AG04450 (cell line): Measurements from ENCODE around the gene HK2. TPM values are rescaled to one million over a fixed set of nuclear protein-coding genes. Genes with fewer than 3 reads are reported as not detected.
A peak's percentile ranks its signal among the peaks of the same experiment; 100 is the strongest.
"Not testable (repeated sequence)": the region's sequence is repeated elsewhere in the genome, so short reads cannot be mapped to it uniquely, and the experiment has no call there.

Experiments
- CTCF ChIA-PET: fragments of 300-600, 350-600 bp; formaldehyde crosslinking; extraction: SDS; loops from one replicate; lab custom pipeline; 2022; ENCODE audit warnings: antibody characterized with exemption, inconsistent platforms; lab: Charles Lee
- POLR2A ChIA-PET: fragments of 350-600 bp; formaldehyde crosslinking; extraction: SDS; loops from one replicate; lab custom pipeline; 2021; ENCODE audit warnings: antibody characterized with exemption, inconsistent platforms; lab: Yijun Ruan, JAX
- DNase-seq: peaks from one replicate; pipeline ENCODE4 v3.0.0-alpha.2; 2011; ENCODE audit warnings: low read depth, low spot score
- H3K27ac ChIP-seq: one replicate; pipeline ENCODE4 v1.5.1; 2012; ENCODE audit warnings: low read depth, low read length, control low read depth
- H3K27me3 ChIP-seq: one replicate; pipeline ENCODE4 v1.6.0; 2012; ENCODE audit warnings: low read length; ENCODE audit not compliant: control insufficient read depth, insufficient read depth
- H3K4me3 ChIP-seq: 2 replicates; pipeline ENCODE4 v1.5.1; 2011; ENCODE audit warnings: mild to moderate bottlenecking, low read depth, low read length, control low read depth
- H3K9me3 ChIP-seq: 2 replicates; pipeline ENCODE4 v1.5.1; 2012; ENCODE audit warnings: low read length; ENCODE audit not compliant: control insufficient read depth, insufficient read depth
- CTCF ChIP-seq: IDR thresholded peaks from 2 replicates; pipeline ENCODE4 v1.5.1; 2011; ENCODE audit warnings: low read depth, low read length, control low read depth, inconsistent platforms
- polyA plus RNA-seq: library from polyadenylated mRNA; depleted of rRNA; stranded (reverse); fragments of >200 nt; gene quantifications from 2 replicates; pipeline ENCODE4 v1.2.3, GENCODE V29; 2011

Gene HK2
- polyA plus RNA-seq, 1 experiment: 12.5 TPM

- peaks cover 5% of the 10 kb centered on the region; the same call in 1 of the 2 replicates for H3K9me3 ChIP-seq
- ChIA-PET POLR2A (no interaction called here), CTCF (interaction anchor here (0.6 to 1.2 kb wide), 2 partner anchors 25 to 180 kb away, joined by 3 to 5 read pairs; no protein-coding TSS in a partner anchor)
- no peaks in the 10 kb centered on the region for H3K27me3 ChIP-seq
- no peak for TF ChIP-seq CTCF
- H3K27ac ChIP-seq: peak overlapping the region; percentile 52
- DNase-seq: no peak
- no peak overlapping the region for H3K4me3 ChIP-seq
Observed at GRCh38 chr2:74894272-74894981, 60.5 kb downstream of the HK2 start.

GRCh38 chr2:74895001-74895400 lies 61.1 kb downstream of the HK2 start:
- POLR2A ChIA-PET: no interaction called here
- Histone ChIP-seq H3K27me3 (no peaks in the 10 kb centered on the region), H3K4me3 (no peak overlapping the region), H3K27ac (peak overlapping the region; percentile 52), H3K9me3 (peaks cover 5% of the 10 kb centered on the region; the same call in 1 of the 2 replicates)
- no peak for DNase-seq
- no peak for TF ChIP-seq CTCF
- CTCF ChIA-PET: no interaction called here

- peaks cover 5% of the 10 kb centered on the region; the same call in 1 of the 2 replicates for H3K9me3 ChIP-seq
- no peaks in the 10 kb centered on the region for H3K27me3 ChIP-seq
- H3K27ac ChIP-seq: no peak overlapping the region
- CTCF ChIA-PET: no interaction called here
- TF ChIP-seq CTCF: no peak
- DNase-seq: no peak
- no peak overlapping the region for H3K4me3 ChIP-seq
- POLR2A ChIA-PET: no interaction called here
Observed at GRCh38 chr2:74896232-74896631, 62.3 kb downstream of the HK2 start.

- POLR2A ChIA-PET, H3K27ac ChIP-seq, H3K27me3 ChIP-seq, H3K9me3 ChIP-seq, DNase-seq, H3K4me3 ChIP-seq: not testable (repeated sequence)
- CTCF ChIA-PET: interaction anchor here (0.6 kb wide), 1 partner anchor 209 kb away, joined by 3 read pairs; no protein-coding TSS in a partner anchor
Observed at GRCh38 chr2:74900225-74900624, 66.3 kb downstream of the HK2 start.

GRCh38 chr2:74902281-74902860 lies 68.4 kb downstream of the HK2 start:
- no peaks in the 10 kb centered on the region for H3K9me3 ChIP-seq
- DNase-seq: no peak
- no peaks in the 10 kb centered on the region for H3K27me3 ChIP-seq
- no peak overlapping the region for H3K4me3 ChIP-seq
- ChIA-PET CTCF (no interaction called here), POLR2A (no interaction called here)
- H3K27ac ChIP-seq: no peak overlapping the region
- no peak for TF ChIP-seq CTCF
